GM12864 (cell line): ENCODE measurements around the gene C1orf159.

Experiments
- DNase-seq: peaks from one replicate; pipeline ENCODE4 v3.0.0-alpha.2; 2011; ENCODE audit warnings: low read depth
- H3K4me3 ChIP-seq: 2 replicates; pipeline ENCODE4 v1.5.1; 2011; ENCODE audit warnings: mild to moderate bottlenecking, low read depth, low read length, control low read depth
- TF ChIP-seq, protein P1 (sequence below): IDR thresholded peaks from 2 replicates; pipeline ENCODE4 v1.5.1; 2011; ENCODE audit warnings: low read depth, mild to moderate bottlenecking, moderate library complexity, low read length, control low read depth, inconsistent platforms; ENCODE audit errors: missing control alignments

The C1orf159 gene

DNA sequence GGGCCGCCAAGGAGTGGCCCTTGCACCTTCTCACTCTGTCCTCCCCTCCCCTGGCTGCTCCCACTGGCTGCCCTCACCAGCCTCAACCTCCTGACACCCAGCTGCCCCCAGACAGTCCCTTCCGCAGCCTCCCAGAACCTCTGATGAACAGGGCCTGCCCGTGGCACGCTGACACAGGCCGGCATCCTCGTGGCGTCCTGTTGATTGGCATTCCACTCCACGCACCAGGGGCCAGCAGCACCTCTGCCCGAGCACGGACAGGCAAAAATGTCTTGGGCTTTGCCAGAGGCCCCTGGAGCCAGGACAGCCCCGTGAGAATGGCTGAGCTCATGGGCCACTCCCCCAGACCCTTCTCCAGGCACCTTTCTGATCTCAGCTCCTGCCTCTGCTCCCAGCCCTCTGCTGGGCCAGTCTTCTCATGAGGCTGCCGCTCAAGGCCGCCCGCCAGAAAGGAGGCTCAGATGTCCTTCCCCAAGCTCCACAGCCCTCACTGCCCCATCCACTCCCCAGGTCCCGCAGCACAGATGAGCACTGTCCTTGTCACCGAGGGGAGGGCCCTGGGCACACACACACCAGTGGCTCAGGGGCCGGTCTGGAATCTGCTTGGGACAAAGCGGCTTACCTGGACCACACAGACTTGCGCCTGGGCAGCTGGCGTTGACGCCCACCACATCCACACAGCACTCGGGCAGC, 26.0 kb downstream of the C1orf159 start:
- no peak for DNase-seq
- H3K4me3 ChIP-seq: no peak overlapping the region
- TF ChIP-seq, protein P1, sequence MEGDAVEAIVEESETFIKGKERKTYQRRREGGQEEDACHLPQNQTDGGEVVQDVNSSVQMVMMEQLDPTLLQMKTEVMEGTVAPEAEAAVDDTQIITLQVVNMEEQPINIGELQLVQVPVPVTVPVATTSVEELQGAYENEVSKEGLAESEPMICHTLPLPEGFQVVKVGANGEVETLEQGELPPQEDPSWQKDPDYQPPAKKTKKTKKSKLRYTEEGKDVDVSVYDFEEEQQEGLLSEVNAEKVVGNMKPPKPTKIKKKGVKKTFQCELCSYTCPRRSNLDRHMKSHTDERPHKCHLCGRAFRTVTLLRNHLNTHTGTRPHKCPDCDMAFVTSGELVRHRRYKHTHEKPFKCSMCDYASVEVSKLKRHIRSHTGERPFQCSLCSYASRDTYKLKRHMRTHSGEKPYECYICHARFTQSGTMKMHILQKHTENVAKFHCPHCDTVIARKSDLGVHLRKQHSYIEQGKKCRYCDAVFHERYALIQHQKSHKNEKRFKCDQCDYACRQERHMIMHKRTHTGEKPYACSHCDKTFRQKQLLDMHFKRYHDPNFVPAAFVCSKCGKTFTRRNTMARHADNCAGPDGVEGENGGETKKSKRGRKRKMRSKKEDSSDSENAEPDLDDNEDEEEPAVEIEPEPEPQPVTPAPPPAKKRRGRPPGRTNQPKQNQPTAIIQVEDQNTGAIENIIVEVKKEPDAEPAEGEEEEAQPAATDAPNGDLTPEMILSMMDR: no peak

DNA sequence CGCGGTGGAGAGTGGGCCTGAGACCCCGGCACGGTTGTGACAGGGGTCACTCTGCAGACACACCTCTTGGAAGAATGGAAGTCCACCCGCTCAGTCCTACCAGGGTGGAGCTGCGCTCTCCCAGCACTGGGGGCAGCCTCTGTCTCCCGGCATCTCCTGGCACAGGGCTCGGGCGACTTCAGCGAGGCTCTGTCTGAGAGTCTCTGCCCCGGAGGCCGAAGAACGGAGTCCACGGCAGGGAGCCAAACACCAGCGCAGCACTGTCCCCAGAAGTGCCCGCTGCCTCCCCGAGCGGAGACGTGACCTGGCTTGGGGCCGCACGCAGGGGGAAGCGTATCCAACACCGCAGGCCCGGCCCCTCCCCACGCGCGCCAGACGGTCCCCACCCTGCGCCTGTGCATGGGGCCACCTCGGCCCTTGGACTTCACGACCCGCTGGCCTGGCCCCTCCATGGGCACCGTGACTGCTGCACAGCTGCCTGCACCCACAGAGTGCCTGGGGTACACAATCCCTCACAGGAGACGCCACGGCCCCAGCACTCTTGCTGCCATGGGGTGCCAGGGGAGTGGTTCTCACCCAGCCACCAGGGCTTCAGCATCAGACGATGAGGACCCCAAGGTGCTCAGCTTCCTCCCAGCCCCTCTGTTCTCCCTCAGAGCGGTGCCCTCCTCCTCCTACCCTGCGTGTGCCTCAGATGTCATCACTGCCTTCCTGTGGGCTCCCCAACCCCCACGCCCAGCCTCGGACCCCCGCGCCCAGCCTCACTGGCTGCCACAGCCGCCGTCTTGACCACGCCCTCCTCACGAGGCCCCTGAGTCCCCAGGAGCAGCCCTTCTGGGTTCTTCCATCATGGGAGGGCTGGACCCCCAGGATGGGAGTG, 26.8 kb downstream of the C1orf159 start:
- TF ChIP-seq, protein P1: no peak
- no peak overlapping the region for H3K4me3 ChIP-seq
- DNase-seq: no peak

DNA sequence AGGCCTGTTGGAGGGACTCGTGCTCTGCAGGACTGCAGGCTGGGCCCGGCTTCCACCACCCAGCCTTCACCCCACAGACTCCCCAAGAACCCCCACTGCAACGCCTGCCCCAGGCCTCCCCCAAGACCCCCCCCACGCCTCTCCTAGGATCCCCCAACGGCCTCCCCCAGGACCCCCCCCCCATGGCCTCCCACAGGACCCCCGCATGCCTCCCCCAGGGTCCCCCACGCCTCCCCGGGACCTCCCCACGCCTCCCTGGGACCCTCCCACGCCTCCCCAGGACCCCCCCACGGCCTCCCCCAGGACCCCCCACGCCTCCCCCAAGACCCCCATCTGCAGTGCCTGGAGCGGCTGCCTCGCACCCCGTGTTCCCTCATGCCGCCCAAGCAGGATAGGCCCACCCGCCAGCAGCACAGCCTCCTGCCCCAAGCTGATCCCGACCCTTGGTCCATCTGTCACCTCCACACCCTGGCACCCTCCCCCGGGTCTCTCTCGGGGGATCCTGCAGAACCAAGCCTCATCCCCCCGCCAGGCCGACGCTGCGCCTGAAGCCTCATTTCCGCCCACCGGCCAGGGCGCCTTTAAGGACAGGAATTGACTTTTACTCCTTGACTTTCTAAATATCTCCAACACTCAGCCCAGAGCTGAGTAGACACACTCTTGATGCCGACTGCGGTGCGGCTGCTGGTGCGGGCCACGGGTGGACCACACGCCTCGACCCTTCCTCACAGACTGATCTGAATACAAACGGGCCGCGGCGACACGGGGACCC, 27.7 kb downstream of the C1orf159 start:
- DNase-seq: no peak
- H3K4me3 ChIP-seq: no peak overlapping the region
- TF ChIP-seq, protein P1: no peak

DNA sequence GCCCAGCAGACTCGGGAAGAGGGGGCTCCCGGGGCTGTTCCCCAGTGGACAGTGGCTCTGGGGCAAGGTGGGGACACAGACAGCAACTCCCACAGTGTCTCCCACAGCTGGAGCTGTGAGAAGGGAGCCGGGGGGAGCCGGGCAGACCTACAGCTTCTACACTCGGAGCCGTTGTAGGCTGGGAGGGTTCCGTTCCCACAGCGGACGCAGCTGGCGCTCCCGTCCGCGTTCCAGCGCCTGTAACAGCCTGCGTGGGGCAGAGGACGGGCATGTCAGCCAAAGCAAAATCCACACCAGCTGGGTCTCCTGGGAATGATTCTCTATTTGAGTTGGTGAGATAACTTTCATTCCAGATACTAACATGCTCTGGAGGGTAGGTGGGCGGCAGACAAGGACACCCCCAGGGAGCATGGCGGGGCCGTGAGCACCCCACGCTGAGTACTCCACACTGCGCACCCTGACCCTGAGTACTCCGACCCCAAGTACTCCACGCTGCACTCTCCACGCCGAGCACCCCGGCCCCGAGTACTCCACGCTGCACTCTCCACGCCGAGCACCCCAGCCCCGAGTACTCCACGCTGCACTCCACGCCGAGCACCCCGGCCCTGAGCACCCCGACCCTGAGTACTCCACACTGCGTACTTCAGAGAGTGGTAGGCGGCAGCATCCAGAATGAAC, 28.4 kb downstream of the C1orf159 start:
- TF ChIP-seq, protein P1: no peak
- DNase-seq: no peak
- H3K4me3 ChIP-seq: no peak overlapping the region

DNA sequence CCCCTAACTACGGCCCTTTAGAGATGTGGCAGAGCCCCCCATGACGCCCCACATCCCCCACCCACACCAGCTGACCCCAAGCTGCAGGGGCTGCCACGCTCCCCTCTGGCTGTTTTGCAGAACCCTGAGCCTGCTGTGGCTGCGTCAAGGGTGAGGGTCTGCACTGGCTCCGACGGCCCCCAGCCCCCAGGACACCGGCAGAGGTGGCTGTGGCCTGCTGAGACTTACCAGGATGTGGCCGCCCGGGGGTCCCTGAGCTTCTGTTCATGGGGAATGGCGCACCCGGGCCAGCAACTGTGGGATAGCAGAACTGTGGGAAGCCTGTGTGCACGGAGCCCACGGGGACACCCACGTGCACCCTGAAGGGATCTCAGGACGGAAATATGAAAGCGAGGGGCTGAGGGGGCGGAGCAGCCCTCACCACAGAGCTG, 29.0 kb downstream of the C1orf159 start:
- TF ChIP-seq, protein P1: no peak
- no peak for DNase-seq
- no peak overlapping the region for H3K4me3 ChIP-seq
